Gastroesophageal sphincter (tissue), 3 donors: Measurements from ENCODE around the gene PAXX.

Experiments used
- CTCF ChIP-seq, 4 experiments: fragments of 200-600 bp in 2 of 4; fragments of 450-650 bp in 2 of 4; sonication (generic) in 1 of 4; IDR thresholded peaks; one replicate each; pipeline ENCODE4 v1.5.1; 2017 to 2019; ENCODE audit warnings: antibody characterized with exemption in 4 of 4, mild to moderate bottlenecking in 2 of 4, moderate library complexity in 2 of 4
- EP300 ChIP-seq: sonication (generic); formaldehyde crosslinking; IDR thresholded peaks from one replicate; pipeline ENCODE4 v1.6.1; 2017; ENCODE audit warnings: antibody characterized with exemption, mild to moderate bottlenecking
- POLR2AphosphoS5 ChIP-seq: sonication (generic); formaldehyde crosslinking; IDR thresholded peaks from one replicate; pipeline ENCODE4 v1.6.1; 2017; ENCODE audit warnings: antibody characterized with exemption

- no peak for TF ChIP-seq EP300
- TF ChIP-seq CTCF (IDR thresholded peaks at IDR 0.05): no peak
- no peak for TF ChIP-seq POLR2AphosphoS5
Observed at GRCh38 chr9:137027369-137028262, 35.4 kb downstream of the PAXX start, which contains the start of gene ABCA2.
